NCI-H1436 (cell line): Measurements from ENCODE around the gene KIF6.
A peak's percentile ranks its signal among the peaks of the same experiment; 100 is the strongest.

Experiments used
- DNase-seq: peaks from one replicate; lab custom pipeline; 2025; lab: John Stamatoyannopoulos, UW

KIF6 gene

GRCh38 chr6:39319621-39320362 lies 405.4 kb downstream of the KIF6 start:
- DNase-seq: no peak

- DNase-seq: no peak
These were observed 408.0 kb downstream of the KIF6 start for GRCh38 chr6:39317256-39317655.

- DNase-seq: no peak
These were observed 410.9 kb downstream of the KIF6 start, which contains the start of gene KCNK17 for GRCh38 chr6:39314273-39314795. Gene KCNK17, minus strand, starts transcription at chr6:39314419. Its CDS starts 99 bp downstream, at chr6:39314320.

- no peak for DNase-seq
These were observed 411.5 kb downstream of the KIF6 start for GRCh38 chr6:39313526-39314272.

- DNase-seq: no peak
These were observed 412.2 kb downstream of the KIF6 start for GRCh38 chr6:39312912-39313525.

GRCh38 chr6:39310542-39310941 lies 414.7 kb downstream of the KIF6 start:
- DNase-seq: no peak

- peak; percentile 67 for DNase-seq
These were observed 415.2 kb downstream of the KIF6 start for GRCh38 chr6:39309942-39310531.

- DNase-seq: no peak
These were observed 417.7 kb downstream of the KIF6 start for GRCh38 chr6:39307462-39307861.

GRCh38 chr6:39304951-39305350 lies 420.3 kb downstream of the KIF6 start:
- no peak for DNase-seq

- no peak for DNase-seq
These were observed 421.6 kb downstream of the KIF6 start for GRCh38 chr6:39303425-39304153.

- peak; percentile 80 for DNase-seq
These were observed 422.4 kb downstream of the KIF6 start for GRCh38 chr6:39302669-39303424.

- no peak for DNase-seq
These were observed 423.2 kb downstream of the KIF6 start for GRCh38 chr6:39302011-39302410.

- no peak for DNase-seq
These were observed 423.6 kb downstream of the KIF6 start for GRCh38 chr6:39301606-39302005.

GRCh38 chr6:39300739-39301138 lies 424.5 kb downstream of the KIF6 start:
- DNase-seq: no peak

GRCh38 chr6:39298061-39298460 lies 427.1 kb downstream of the KIF6 start:
- no peak for DNase-seq

- no peak for DNase-seq
These were observed 428.2 kb downstream of the KIF6 start for GRCh38 chr6:39296745-39297640.

GRCh38 chr6:39295611-39296011 lies 429.6 kb downstream of the KIF6 start:
- no peak for DNase-seq

- no peak for DNase-seq
These were observed 430.3 kb downstream of the KIF6 start for GRCh38 chr6:39294899-39295298.

- DNase-seq: no peak
These were observed 431.1 kb downstream of the KIF6 start for GRCh38 chr6:39294133-39294532.

- DNase-seq: no peak
These were observed 432.6 kb downstream of the KIF6 start for GRCh38 chr6:39292637-39293036.
